KBM-7 (cell line): ENCODE results near the gene CCL24.
A peak's percentile ranks its signal among the peaks of the same experiment; 100 is the strongest.
"Not testable (repeated sequence)": the region's sequence is repeated elsewhere in the genome, so short reads cannot be mapped to it uniquely, and the experiment has no call there.

Source experiments
- DNase-seq: peaks from one replicate; pipeline ENCODE4 v3.0.0-alpha.2; 2015
- in situ Hi-C: fragments of 300-500 bp; cut with MboI; formaldehyde crosslinking; loops from 2 replicates; pipeline ENCODE4 v1.14.3; 2020; ENCODE audit warnings: low sequenced_read_pairs, low pct_unique_long_range_greater_than_20kb, mixed read lengths

CCL24 gene

GRCh38 chr7:75793676-75794075 is 19.9 kb downstream of the CCL24 start:
- no peak for DNase-seq
- in situ Hi-C loops: no loop called here

- in situ Hi-C loops, DNase-seq: not testable (repeated sequence)
Observed at GRCh38 chr7:75792567-75792966, 21.0 kb downstream of the CCL24 start.

GRCh38 chr7:75789361-75789924 is 24.2 kb downstream of the CCL24 start:
- in situ Hi-C loops: no loop called here
- no peak for DNase-seq

GRCh38 chr7:75788154-75788847 is 25.3 kb downstream of the CCL24 start:
- DNase-seq, in situ Hi-C loops: not testable (repeated sequence)

- in situ Hi-C loops, DNase-seq: not testable (repeated sequence)
Observed at GRCh38 chr7:75783058-75783457, 30.5 kb downstream of the CCL24 start.

GRCh38 chr7:75780647-75781273 is 32.8 kb downstream of the CCL24 start:
- in situ Hi-C loops, DNase-seq: not testable (repeated sequence)

- DNase-seq, in situ Hi-C loops: not testable (repeated sequence)
Observed at GRCh38 chr7:75779516-75779915, 34.1 kb downstream of the CCL24 start.

GRCh38 chr7:75779035-75779434 is 34.6 kb downstream of the CCL24 start:
- DNase-seq, in situ Hi-C loops: not testable (repeated sequence)

- in situ Hi-C loops: no loop called here
- DNase-seq: peak; percentile 60
Observed at GRCh38 chr7:75776295-75776971, 37.2 kb downstream of the CCL24 start.

GRCh38 chr7:75773958-75774357 is 39.6 kb downstream of the CCL24 start:
- in situ Hi-C loops, DNase-seq: not testable (repeated sequence)

- no peak for DNase-seq
- in situ Hi-C loops: no loop called here
Observed at GRCh38 chr7:75772081-75773077, 41.2 kb downstream of the CCL24 start, which contains the start of gene CCL26. Gene CCL26 (minus strand): TSS chr7:75772211. CDS start chr7:75772176, 35 bp downstream.

- no peak for DNase-seq
- in situ Hi-C loops: no loop called here
Observed at GRCh38 chr7:75771224-75771623, 42.4 kb downstream of the CCL24 start.

- peak; percentile 63 for DNase-seq
- in situ Hi-C loops: no loop called here
Observed at GRCh38 chr7:75762350-75762917, 51.2 kb downstream of the CCL24 start.

GRCh38 chr7:75761801-75762200 is 51.8 kb downstream of the CCL24 start:
- DNase-seq, in situ Hi-C loops: not testable (repeated sequence)
